Measurements from ENCODE around the gene FUT9. TPM values are rescaled to one million over a fixed set of nuclear protein-coding genes. Genes with fewer than 3 reads are reported as not detected.

FUT9 gene
- total and polyA plus RNA-seq, 11 donors: 0.02 TPM; not detected in 10

DNA sequence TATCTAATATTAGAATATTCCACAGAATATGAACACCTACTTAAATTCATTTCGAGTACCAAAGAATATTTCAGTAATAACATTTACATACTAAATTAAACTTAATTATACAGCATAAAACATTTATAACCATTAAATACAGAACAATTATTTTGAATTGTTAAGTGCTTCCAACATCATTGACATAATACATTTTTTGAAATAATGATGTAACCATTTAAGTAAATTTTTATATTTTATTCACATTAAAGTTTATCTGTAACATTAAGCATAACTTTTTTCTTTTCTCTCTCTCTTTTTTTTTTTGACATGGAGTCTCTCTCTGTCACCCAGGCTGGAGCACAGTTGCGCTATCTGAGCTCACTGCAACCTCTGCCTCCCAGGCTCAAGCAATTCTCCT lies 44.5 kb downstream of the FUT9 start:
- intact Hi-C loops (cut with DNase I): no loop called here
- Histone ChIP-seq H3K9me3 (no peaks in the 10 kb centered on the region), H3K27ac (no peak overlapping the region), H3K27me3 (no peaks in the 10 kb centered on the region), H3K4me1 (no peaks in the 10 kb centered on the region), H3K36me3 (no peaks in the 10 kb centered on the region), H3K4me3 (no peak overlapping the region)
- DNase-seq (no peak), ATAC-seq (no peak)
- 76 to 80% (median 78%) methylated on average over 2 of the region's 2 CpGs for WGBS, 4 donors
- TF ChIP-seq CTCF (IDR thresholded peaks at IDR 0.05) (no peak), POLR2A (IDR thresholded peaks at IDR 0.05) (no peak)

GRCh38 chr6:96065213-96065612 lies 49.4 kb downstream of the FUT9 start:
- no peaks in the 10 kb centered on the region for H3K9me3 ChIP-seq
- ATAC-seq (no peak), DNase-seq (no peak)
- H3K27me3 ChIP-seq: no peaks in the 10 kb centered on the region
- no peaks in the 10 kb centered on the region for H3K36me3 ChIP-seq
- H3K4me1 ChIP-seq: no peaks in the 10 kb centered on the region
- 54 to 66% (median 59%) methylated on average over 2 of the region's 2 CpGs for WGBS, 4 donors
- no peak overlapping the region for H3K4me3 ChIP-seq
- H3K27ac ChIP-seq: no peak overlapping the region
- intact Hi-C loops (cut with DNase I): no loop called here
- TF ChIP-seq POLR2A (IDR thresholded peaks at IDR 0.05) (no peak), CTCF (IDR thresholded peaks at IDR 0.05) (no peak)

DNA sequence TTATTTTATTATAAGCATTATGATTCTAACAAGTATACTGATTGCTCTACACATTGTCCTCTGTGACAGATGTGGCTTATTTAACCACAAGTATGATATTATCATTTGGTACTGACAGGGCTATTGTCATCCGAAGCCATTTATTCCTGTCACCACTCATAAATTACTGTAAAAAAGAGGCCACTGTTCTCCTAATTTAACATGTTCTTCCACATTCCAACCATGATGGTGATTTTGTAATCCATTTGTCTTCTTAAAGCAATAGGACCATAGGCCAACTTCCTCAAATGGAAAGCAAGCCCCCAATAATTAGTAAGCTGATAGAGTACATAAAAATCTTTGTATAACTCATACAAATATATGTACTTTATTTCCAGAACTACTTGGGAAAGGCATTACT lies 50.6 kb downstream of the FUT9 start:
- intact Hi-C loops (cut with DNase I): no loop called here
- Histone ChIP-seq H3K36me3 (no peaks in the 10 kb centered on the region), H3K27me3 (no peaks in the 10 kb centered on the region), H3K4me1 (no peaks in the 10 kb centered on the region), H3K9me3 (no peaks in the 10 kb centered on the region), H3K4me3 (no peak overlapping the region), H3K27ac (no peak overlapping the region)
- ATAC-seq (no peak), DNase-seq (no peak)
- TF ChIP-seq POLR2A (IDR thresholded peaks at IDR 0.05): no peak
- TF ChIP-seq CTCF (IDR thresholded peaks at IDR 0.05): no peak
- 74 to 89% (median 85%) methylated on average over 1 of the region's 1 CpG for WGBS, 4 donors

DNA sequence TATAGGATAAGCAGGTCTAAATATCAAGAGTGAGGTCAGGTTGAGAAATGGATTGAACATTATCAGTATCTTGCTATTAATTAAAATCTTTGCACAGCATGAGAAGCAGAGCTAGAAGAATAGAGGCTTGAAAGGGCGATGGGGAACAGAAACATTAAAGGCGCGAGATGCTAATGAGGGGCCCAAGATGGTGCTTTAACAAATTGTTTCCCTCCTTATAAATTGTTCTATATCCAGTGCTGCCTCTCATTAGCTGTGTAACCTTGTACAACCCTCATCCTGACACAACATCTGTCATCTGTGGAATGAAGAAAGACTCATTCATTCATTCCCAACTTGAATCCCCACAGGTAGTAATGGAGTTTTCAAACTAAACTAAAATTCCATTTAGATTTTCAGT lies 57.8 kb downstream of the FUT9 start:
- 85 to 98% (median 93%) methylated on average over 3 of the region's 3 CpGs for WGBS, 4 donors
- Histone ChIP-seq H3K4me1 (no peaks in the 10 kb centered on the region), H3K27ac (no peak overlapping the region), H3K4me3 (no peak overlapping the region), H3K27me3 (no peaks in the 10 kb centered on the region), H3K9me3 (no peaks in the 10 kb centered on the region), H3K36me3 (no peaks in the 10 kb centered on the region)
- intact Hi-C loops (cut with DNase I): no loop called here
- DNase-seq: no peak
- ATAC-seq: no peak
- TF ChIP-seq CTCF (IDR thresholded peaks at IDR 0.05): no peak
- no peak for TF ChIP-seq POLR2A (IDR thresholded peaks at IDR 0.05)
